M059J (cell line): ENCODE measurements around the gene PODXL2. TPM values are rescaled to one million over a fixed set of nuclear protein-coding genes. Genes with fewer than 3 reads are reported as not detected.
"Not testable (repeated sequence)": the region's sequence is repeated elsewhere in the genome, so short reads cannot be mapped to it uniquely, and the experiment has no call there.

Source experiments
- DNase-seq: peaks from one replicate; pipeline ENCODE4 v3.0.0-alpha.2; 2012; ENCODE audit warnings: low read depth
- total RNA-seq: library from RNA; depleted of rRNA; stranded (reverse); fragments of >200 nt; shearing (Covaris generic); gene quantifications from 2 replicates; pipeline ENCODE4 v1.2.3, GENCODE V29; 2014

Gene PODXL2
- total RNA-seq, 1 experiment from 2014 or later = 19.9 TPM

GRCh38 chr3:127654993-127655392, 26.0 kb downstream of the PODXL2 start:
- DNase-seq = not testable (repeated sequence)

- peak; percentile 81 for DNase-seq
These were observed 26.7 kb downstream of the PODXL2 start for GRCh38 chr3:127655641-127656040.

- no peak for DNase-seq
These were observed 27.9 kb downstream of the PODXL2 start for GRCh38 chr3:127656906-127657305.

- DNase-seq = no peak
These were observed 29.2 kb downstream of the PODXL2 start for GRCh38 chr3:127658234-127658633.

GRCh38 chr3:127660621-127661251, 31.8 kb downstream of the PODXL2 start:
- no peak for DNase-seq

- no peak for DNase-seq
These were observed 32.6 kb downstream of the PODXL2 start for GRCh38 chr3:127661600-127661999.

GRCh38 chr3:127662001-127662469, 33.0 kb downstream of the PODXL2 start:
- DNase-seq = no peak

GRCh38 chr3:127663151-127663550, 34.2 kb downstream of the PODXL2 start:
- DNase-seq = no peak

GRCh38 chr3:127665165-127665564, 36.2 kb downstream of the PODXL2 start:
- DNase-seq = no peak

- DNase-seq = no peak
These were observed 36.6 kb downstream of the PODXL2 start for GRCh38 chr3:127665586-127665985.

GRCh38 chr3:127666676-127667075, 37.7 kb downstream of the PODXL2 start:
- no peak for DNase-seq

GRCh38 chr3:127667119-127667681, 38.2 kb downstream of the PODXL2 start:
- no peak for DNase-seq

- no peak for DNase-seq
These were observed 39.9 kb downstream of the PODXL2 start for GRCh38 chr3:127668906-127669305.

- DNase-seq = no peak
These were observed 40.7 kb downstream of the PODXL2 start for GRCh38 chr3:127669541-127670228.

GRCh38 chr3:127670229-127670559, 41.2 kb downstream of the PODXL2 start:
- no peak for DNase-seq

- no peak for DNase-seq
These were observed 42.0 kb downstream of the PODXL2 start for GRCh38 chr3:127670761-127671522.

- DNase-seq = no peak
These were observed 42.8 kb downstream of the PODXL2 start for GRCh38 chr3:127671523-127672428.

GRCh38 chr3:127672429-127673190, 43.6 kb downstream of the PODXL2 start, which contains the start of gene ABTB1:
TSS of gene ABTB1 (plus strand) at chr3:127672952. CDS start at chr3:127673026, 74 bp downstream.
- DNase-seq = peak; percentile 80

GRCh38 chr3:127673191-127674100, 44.5 kb downstream of the PODXL2 start:
- DNase-seq = peak; percentile 30
